ENCODE measurements around the gene LRBA. TPM values are rescaled to one million over a fixed set of nuclear protein-coding genes. Genes with fewer than 3 reads are reported as not detected.

The LRBA gene
- total RNA-seq, 2 donors from 2014 or later: 37.7 to 70.5 TPM

DNA sequence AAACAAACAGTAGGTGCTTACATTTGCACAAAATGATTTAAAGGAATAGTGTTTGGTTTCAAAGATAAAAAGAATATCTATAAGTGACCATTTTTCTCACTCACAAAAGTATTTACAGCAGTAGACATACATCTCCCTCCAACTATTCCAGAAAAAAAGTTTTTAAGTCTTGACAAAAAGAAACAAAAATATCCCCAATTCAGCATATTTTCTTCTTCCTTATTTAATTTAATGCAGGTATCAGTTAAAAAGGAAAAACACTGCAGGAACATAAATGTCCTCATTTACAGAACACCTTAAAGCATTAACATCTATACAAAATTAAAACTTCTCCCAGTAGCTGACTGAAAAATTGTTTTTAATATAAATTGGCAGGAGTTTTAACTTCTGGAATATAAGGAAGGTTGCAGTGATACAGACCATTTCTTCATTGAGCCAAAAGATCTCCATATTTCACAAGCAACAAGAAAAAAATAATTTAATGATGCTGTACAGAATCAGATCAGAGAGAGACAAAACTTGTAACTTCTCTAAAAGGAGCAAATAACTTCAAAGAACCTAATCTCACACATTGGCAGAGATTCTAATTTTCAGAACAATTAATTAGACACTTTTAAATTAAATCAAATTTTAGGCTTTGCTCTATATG lies 428.8 kb downstream of the LRBA start:
- ATAC-seq: no peak
- DNase-seq (ENCODE audit: low spot score): no peak
- no peaks in the 10 kb centered on the region for H3K27me3 Mint-ChIP-seq
- H3K4me3 Mint-ChIP-seq: no peak overlapping the region
- no peaks in the 10 kb centered on the region for H3K9me3 Mint-ChIP-seq
- H3K27ac Mint-ChIP-seq: no peak overlapping the region
- H3K36me3 Mint-ChIP-seq: no peaks in the 10 kb centered on the region
- no peaks in the 10 kb centered on the region for H3K4me1 Mint-ChIP-seq (ENCODE audit: low read depth in 2 of 2)

DNA sequence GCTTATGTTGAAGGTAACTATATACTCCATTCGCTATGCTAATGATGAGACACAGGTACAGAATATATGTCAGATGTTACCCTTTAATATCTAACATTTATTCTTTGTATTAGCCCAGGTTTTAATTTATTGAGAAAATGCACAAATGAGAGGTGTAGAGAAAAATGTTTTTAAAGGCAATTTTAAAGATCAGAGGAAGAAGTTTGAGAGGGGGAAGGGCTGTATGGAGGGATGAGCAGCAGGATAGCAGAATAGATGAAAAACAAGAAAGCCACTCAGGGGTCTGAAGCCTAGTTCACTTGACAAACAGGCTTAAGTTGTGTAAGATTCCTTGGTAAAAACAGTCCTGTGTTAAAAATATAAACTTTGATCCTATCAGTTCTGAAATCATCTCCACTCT lies 429.5 kb downstream of the LRBA start:
- Mint-ChIP-seq H3K36me3 (no peaks in the 10 kb centered on the region), H3K27me3 (no peaks in the 10 kb centered on the region), H3K4me1 (ENCODE audit: low read depth in 2 of 2) (no peaks in the 10 kb centered on the region), H3K27ac (no peak overlapping the region), H3K9me3 (no peaks in the 10 kb centered on the region), H3K4me3 (no peak overlapping the region)
- ATAC-seq (no peak), DNase-seq (ENCODE audit: low spot score) (no peak)

- Mint-ChIP-seq H3K27ac (no peak overlapping the region), H3K4me1 (ENCODE audit: low read depth in 2 of 2) (no peaks in the 10 kb centered on the region), H3K36me3 (peaks cover 2% of the 10 kb centered on the region), H3K4me3 (no peak overlapping the region), H3K27me3 (no peaks in the 10 kb centered on the region), H3K9me3 (no peaks in the 10 kb centered on the region)
- no peak for ATAC-seq
- no peak for DNase-seq (ENCODE audit: low spot score)
Observed at GRCh38 chr4:150584111-150584915, 430.8 kb downstream of the LRBA start.

GRCh38 chr4:150583287-150584110 lies 431.6 kb downstream of the LRBA start:
- peak in 1 of 2 donors; percentile 24 for ATAC-seq
- H3K27me3 Mint-ChIP-seq: no peaks in the 10 kb centered on the region
- no peak for DNase-seq (ENCODE audit: low spot score)
- H3K4me3 Mint-ChIP-seq: no peak overlapping the region
- H3K27ac Mint-ChIP-seq: no peak overlapping the region
- no peaks in the 10 kb centered on the region for H3K4me1 Mint-ChIP-seq (ENCODE audit: low read depth in 2 of 2)
- H3K9me3 Mint-ChIP-seq: no peaks in the 10 kb centered on the region
- H3K36me3 Mint-ChIP-seq: peaks cover 8% of the 10 kb centered on the region

- Mint-ChIP-seq H3K9me3 (no peaks in the 10 kb centered on the region), H3K36me3 (peaks cover 8% of the 10 kb centered on the region), H3K27me3 (no peaks in the 10 kb centered on the region), H3K4me3 (no peak overlapping the region), H3K27ac (no peak overlapping the region), H3K4me1 (ENCODE audit: low read depth in 2 of 2) (no peaks in the 10 kb centered on the region)
- ATAC-seq (no peak), DNase-seq (ENCODE audit: low spot score) (no peak)
Observed at GRCh38 chr4:150582873-150583286, 432.2 kb downstream of the LRBA start.

DNA sequence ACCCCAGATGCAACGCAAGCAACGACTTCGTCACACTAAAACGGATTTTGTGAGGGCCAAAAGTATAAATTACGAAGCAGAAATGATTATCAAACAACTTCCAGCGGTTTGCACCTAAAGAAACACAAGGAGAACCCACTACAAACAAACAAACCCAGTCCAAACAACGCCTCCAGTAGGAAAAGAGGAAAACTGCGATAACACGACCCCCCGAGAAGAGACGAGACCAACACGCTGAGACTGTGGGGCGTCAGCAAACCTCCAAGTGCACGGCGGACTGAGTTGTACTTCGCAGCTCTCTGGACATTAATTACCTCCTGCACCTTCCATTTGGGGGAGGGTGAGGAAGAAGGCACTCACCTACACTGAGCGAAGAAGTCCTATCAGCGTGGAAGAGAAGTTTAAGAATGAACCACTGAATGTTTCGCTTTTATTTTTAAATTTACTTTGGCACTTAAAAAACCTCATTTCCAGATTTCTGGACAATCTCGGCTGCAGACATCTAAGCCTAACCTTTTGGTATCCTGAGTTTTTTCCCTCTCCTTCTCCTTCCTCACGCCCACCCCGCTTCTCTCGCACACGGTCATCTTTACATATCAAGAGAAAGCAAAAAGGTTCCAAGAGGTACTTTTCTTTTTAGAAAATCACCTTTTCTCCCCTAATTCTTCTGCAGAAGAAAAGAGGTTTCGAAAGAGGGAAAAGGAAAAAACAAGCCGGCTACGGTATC lies 432.8 kb downstream of the LRBA start, which contains the start of gene MAB21L2:
TSS of gene MAB21L2 (plus strand) at position 6 of the 727 bp plus-strand sequence. CDS start 879 bp downstream, outside the sequence.
- Mint-ChIP-seq H3K27ac (no peak within 1 kb of the TSS), H3K27me3 (no peaks in the 10 kb centered on the region), H3K4me3 (no peak within 1 kb of the TSS), H3K4me1 (ENCODE audit: low read depth in 2 of 2) (no peaks in the 10 kb centered on the region), H3K36me3 (peaks cover 8% of the 10 kb centered on the region), H3K9me3 (no peaks in the 10 kb centered on the region)
- no peak for ATAC-seq
- DNase-seq (ENCODE audit: low spot score): no peak

- no peak for ATAC-seq
- Mint-ChIP-seq H3K27ac (no peak overlapping the region), H3K27me3 (no peaks in the 10 kb centered on the region), H3K36me3 (peaks cover 8% of the 10 kb centered on the region), H3K4me3 (no peak overlapping the region), H3K9me3 (no peaks in the 10 kb centered on the region), H3K4me1 (ENCODE audit: low read depth in 2 of 2) (no peaks in the 10 kb centered on the region)
- no peak for DNase-seq (ENCODE audit: low spot score)
Observed at GRCh38 chr4:150581641-150582051, 433.4 kb downstream of the LRBA start.

DNA sequence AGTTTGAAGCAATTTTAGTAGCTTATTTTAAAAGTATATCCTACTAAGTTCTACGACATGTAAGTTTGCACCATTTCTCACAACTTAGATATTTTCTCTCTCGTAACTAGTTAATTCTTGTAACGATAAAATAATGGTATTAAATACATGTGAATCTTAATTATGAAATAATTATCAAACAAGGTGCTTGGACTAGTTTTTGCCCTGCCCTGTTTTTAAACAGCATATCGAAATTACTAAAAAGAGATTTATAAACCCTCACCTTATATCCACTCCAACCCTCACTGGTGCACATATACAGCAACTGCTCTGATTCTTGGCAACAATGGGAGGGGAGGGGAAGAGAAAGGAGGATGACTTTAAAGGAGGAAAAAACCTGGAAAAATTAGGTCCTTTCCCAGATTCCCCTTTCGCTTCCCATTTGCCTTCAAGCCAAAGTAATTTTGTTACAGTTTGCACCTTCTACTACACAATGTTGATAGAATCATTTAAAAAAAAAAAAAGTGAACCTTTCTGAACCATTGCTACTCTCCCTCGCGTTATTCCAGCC lies 434.0 kb downstream of the LRBA start:
- H3K4me1 Mint-ChIP-seq (ENCODE audit: low read depth in 2 of 2): no peaks in the 10 kb centered on the region
- ATAC-seq (no peak), DNase-seq (ENCODE audit: low spot score) (no peak)
- no peaks in the 10 kb centered on the region for H3K27me3 Mint-ChIP-seq
- H3K36me3 Mint-ChIP-seq: peaks cover 8% of the 10 kb centered on the region
- H3K9me3 Mint-ChIP-seq: no peaks in the 10 kb centered on the region
- H3K4me3 Mint-ChIP-seq: no peak overlapping the region
- H3K27ac Mint-ChIP-seq: no peak overlapping the region

DNA sequence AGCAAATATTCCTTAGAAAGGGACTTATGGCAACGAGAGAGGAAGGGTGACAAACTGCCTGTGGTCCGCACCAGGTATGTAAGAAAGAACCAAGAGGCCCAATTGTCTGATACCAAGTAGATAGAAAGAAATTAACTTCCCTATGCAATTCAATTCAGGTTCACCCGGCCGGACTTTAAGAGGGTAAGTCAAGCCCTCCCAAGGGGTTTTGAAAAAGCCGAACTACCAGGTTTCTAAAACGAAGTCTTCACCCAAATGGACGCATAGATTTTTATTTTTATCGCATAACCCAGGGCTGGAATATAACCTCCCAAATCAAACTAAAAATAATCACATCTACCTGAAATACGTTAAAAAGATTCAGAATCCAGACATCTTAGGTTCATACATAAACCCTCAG lies 434.8 kb downstream of the LRBA start:
- peaks cover 8% of the 10 kb centered on the region for H3K36me3 Mint-ChIP-seq
- H3K4me3 Mint-ChIP-seq: no peak overlapping the region
- no peak for DNase-seq (ENCODE audit: low spot score)
- no peaks in the 10 kb centered on the region for H3K27me3 Mint-ChIP-seq
- ATAC-seq: no peak
- H3K4me1 Mint-ChIP-seq (ENCODE audit: low read depth in 2 of 2): no peaks in the 10 kb centered on the region
- H3K27ac Mint-ChIP-seq: no peak overlapping the region
- H3K9me3 Mint-ChIP-seq: no peaks in the 10 kb centered on the region

GRCh38 chr4:150579551-150580234 lies 435.4 kb downstream of the LRBA start:
- H3K27me3 Mint-ChIP-seq: no peaks in the 10 kb centered on the region
- H3K27ac Mint-ChIP-seq: no peak overlapping the region
- peaks cover 0 to 2% of the 10 kb centered on the region in 2 donors for H3K4me1 Mint-ChIP-seq (ENCODE audit: low read depth in 2 of 2)
- H3K4me3 Mint-ChIP-seq: no peak overlapping the region
- DNase-seq (ENCODE audit: low spot score): no peak
- ATAC-seq: no peak
- peaks cover 8% of the 10 kb centered on the region for H3K36me3 Mint-ChIP-seq
- no peaks in the 10 kb centered on the region for H3K9me3 Mint-ChIP-seq

DNA sequence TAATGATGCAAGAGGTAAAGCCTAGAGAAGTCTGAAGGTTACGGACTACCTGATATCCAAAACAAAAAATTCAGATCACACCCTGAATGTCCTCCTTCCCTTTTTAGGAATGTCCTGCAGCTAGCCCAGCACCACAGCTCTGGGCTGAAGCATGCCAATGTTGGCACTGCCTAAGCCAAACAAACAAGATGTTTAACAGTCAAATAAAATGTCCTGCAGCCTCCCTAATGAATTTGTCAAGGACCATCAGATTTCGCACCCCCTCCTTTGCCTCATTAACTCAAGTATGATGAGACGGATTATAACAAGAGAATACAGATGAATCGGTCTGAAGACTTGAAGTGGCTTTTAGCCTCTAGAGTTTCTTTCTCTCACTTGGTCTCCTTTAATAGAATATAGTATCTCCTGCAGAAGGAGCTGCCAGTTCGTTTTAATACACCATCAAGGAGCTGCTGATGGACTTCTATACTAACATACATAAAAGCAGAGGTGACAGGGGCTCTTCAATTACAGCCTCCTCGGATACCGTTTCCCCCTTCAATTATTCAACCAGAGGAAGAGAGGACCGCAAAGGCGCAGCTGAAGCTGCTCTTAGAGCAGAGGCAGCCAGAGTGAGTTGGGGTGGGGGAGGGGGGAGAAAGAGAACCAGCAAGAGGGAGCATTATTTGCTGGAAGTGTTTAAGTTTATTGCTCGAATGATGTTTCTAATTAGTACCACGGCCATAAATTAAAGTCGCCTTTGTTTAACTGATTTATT lies 436.2 kb downstream of the LRBA start:
- Mint-ChIP-seq H3K9me3 (no peaks in the 10 kb centered on the region), H3K4me3 (no peak overlapping the region), H3K27ac (no peak overlapping the region), H3K36me3 (peaks cover 8% of the 10 kb centered on the region), H3K27me3 (no peaks in the 10 kb centered on the region), H3K4me1 (ENCODE audit: low read depth in 2 of 2) (peaks cover 0 to 2% of the 10 kb centered on the region in 2 donors)
- ATAC-seq (no peak), DNase-seq (ENCODE audit: low spot score) (no peak)

DNA sequence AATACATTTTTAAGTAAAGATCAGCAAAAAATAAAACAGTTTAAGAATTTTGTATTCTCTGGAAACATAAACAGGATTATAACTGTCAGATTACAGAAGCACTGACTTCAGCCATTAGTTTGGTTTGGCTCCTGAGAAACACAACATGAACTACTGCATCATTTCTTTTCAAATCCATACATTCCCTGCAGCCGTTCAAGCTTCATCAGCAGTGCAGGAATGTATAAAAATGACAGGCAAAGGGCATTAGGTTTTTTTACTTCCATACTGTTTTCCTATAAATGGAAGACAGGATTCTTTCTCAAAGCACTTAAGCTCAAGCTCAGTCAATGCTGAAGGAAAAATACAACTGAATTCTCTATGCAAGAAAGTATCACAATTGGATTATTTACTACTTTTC lies 437.3 kb downstream of the LRBA start:
- H3K27ac Mint-ChIP-seq: no peak overlapping the region
- no peaks in the 10 kb centered on the region for H3K9me3 Mint-ChIP-seq
- peaks cover 9 to 12% of the 10 kb centered on the region in 2 donors for H3K4me1 Mint-ChIP-seq (ENCODE audit: low read depth in 2 of 2)
- ATAC-seq (no peak), DNase-seq (ENCODE audit: low spot score) (no peak)
- H3K36me3 Mint-ChIP-seq: peaks cover 8% of the 10 kb centered on the region
- H3K27me3 Mint-ChIP-seq: no peaks in the 10 kb centered on the region
- no peak overlapping the region for H3K4me3 Mint-ChIP-seq
